Neural crest cell (in vitro differentiated cells): ENCODE data around the gene FAM118A. TPM values are rescaled to one million over a fixed set of nuclear protein-coding genes. Genes with fewer than 3 reads are reported as not detected.
A peak's percentile ranks its signal among the peaks of the same experiment; 100 is the strongest.

ENCODE experiments used
- DNase-seq: peaks from one replicate; pipeline ENCODE4 v3.0.0; 2021; ENCODE audit warnings: low read depth, mixed read lengths, low spot score
- H3K27ac Mint-ChIP-seq: one replicate; pipeline ENCODE4 v1.8.0; 2021; ENCODE audit warnings: mild to moderate bottlenecking, mixed read lengths; ENCODE audit not compliant: unreplicated experiment
- H3K27me3 Mint-ChIP-seq: 2 replicates; pipeline ENCODE4 v1.8.0; 2021; ENCODE audit warnings: low read depth, mild to moderate bottlenecking, mixed read lengths
- H3K36me3 Mint-ChIP-seq: 2 replicates; pipeline ENCODE4 v1.8.0; 2021; ENCODE audit warnings: low read depth, mild to moderate bottlenecking, mixed read lengths
- H3K4me1 Mint-ChIP-seq: 2 replicates; pipeline ENCODE4 v1.8.0; 2021; ENCODE audit warnings: mixed read lengths
- H3K4me3 Mint-ChIP-seq: one replicate; pipeline ENCODE4 v1.8.0; 2021; ENCODE audit warnings: mild to moderate bottlenecking, mixed read lengths
- H3K9me3 Mint-ChIP-seq: 2 replicates; pipeline ENCODE4 v1.8.0; 2021; ENCODE audit warnings: mixed read lengths
- total RNA-seq: library from RNA; stranded (reverse); gene quantifications from 2 replicates; pipeline ENCODE4 v1.2.1, GENCODE V29; 2021
- TF ChIP-seq, protein P1 (sequence below): fragments of 200-600 bp; sonication (generic); conservative IDR thresholded peaks from 2 replicates; pipeline ENCODE4 v1.5.0; 2021; ENCODE audit warnings: antibody characterized with exemption, mild to moderate bottlenecking

Gene FAM118A
- total RNA-seq, 1 donor from 2014 or later = 60.7 TPM

DNA sequence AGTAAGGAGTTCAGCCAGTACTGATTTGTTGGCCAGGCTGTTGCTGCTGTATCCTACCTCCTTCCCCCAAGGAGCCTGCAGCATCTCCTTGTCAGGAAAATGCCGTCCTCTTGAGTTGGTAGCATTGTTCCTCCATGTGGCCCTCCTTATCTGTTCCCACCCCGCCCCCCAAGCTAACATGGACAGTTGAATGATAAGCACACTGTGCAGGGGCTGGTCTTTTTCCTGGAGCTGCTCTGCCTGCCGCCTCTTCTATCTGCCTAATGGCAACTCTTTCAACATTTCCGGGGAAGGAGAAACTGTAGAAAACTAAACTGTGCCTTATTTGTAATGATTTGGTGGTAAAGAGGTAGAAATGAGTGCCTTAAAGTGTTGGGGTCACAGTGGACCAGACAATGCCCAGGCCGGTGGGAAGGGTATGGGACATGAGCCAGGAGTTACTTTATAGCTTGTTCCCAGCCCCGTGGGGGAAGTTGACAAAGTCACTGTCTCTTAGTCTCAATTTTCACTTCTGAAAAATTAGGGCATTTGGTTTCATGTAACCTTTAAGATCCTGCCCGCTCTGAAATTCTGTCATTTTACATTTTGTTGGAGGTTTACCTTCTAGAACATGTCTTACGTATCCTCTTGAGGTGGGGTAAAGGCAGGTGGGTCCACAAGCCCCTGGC lies 4.5 kb downstream of the FAM118A start:
- Mint-ChIP-seq H3K4me1 (peaks cover 39% of the 10 kb centered on the region), H3K36me3 (no peaks in the 10 kb centered on the region), H3K4me3 (peak overlapping the region; percentile 59), H3K9me3 (no peaks in the 10 kb centered on the region), H3K27me3 (peaks cover 6% of the 10 kb centered on the region), H3K27ac (no peak overlapping the region)
- DNase-seq = no peak
- TF ChIP-seq, protein P1, sequence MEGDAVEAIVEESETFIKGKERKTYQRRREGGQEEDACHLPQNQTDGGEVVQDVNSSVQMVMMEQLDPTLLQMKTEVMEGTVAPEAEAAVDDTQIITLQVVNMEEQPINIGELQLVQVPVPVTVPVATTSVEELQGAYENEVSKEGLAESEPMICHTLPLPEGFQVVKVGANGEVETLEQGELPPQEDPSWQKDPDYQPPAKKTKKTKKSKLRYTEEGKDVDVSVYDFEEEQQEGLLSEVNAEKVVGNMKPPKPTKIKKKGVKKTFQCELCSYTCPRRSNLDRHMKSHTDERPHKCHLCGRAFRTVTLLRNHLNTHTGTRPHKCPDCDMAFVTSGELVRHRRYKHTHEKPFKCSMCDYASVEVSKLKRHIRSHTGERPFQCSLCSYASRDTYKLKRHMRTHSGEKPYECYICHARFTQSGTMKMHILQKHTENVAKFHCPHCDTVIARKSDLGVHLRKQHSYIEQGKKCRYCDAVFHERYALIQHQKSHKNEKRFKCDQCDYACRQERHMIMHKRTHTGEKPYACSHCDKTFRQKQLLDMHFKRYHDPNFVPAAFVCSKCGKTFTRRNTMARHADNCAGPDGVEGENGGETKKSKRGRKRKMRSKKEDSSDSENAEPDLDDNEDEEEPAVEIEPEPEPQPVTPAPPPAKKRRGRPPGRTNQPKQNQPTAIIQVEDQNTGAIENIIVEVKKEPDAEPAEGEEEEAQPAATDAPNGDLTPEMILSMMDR = no peak

DNA sequence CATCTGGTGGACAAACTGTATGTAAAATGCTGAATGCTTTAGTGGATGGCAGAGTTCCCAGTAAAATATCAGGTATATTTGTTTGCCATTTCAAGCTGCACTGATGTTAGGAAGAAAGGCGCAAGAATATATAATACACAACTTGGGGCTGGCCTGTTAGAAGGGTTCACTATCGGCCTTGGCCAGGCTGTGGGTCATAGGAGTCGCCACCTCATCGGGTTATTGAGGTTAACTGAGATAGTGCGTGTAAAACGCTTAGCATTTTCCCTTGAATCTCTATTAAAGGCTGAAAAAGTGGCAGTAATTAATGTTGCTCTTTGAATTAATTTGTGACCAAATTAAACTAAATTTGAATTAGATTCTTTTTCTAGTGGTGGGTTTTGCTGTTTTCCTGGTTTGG lies 5.1 kb downstream of the FAM118A start:
- Mint-ChIP-seq H3K9me3 (no peaks in the 10 kb centered on the region), H3K36me3 (no peaks in the 10 kb centered on the region), H3K4me1 (peaks cover 41% of the 10 kb centered on the region)

DNA sequence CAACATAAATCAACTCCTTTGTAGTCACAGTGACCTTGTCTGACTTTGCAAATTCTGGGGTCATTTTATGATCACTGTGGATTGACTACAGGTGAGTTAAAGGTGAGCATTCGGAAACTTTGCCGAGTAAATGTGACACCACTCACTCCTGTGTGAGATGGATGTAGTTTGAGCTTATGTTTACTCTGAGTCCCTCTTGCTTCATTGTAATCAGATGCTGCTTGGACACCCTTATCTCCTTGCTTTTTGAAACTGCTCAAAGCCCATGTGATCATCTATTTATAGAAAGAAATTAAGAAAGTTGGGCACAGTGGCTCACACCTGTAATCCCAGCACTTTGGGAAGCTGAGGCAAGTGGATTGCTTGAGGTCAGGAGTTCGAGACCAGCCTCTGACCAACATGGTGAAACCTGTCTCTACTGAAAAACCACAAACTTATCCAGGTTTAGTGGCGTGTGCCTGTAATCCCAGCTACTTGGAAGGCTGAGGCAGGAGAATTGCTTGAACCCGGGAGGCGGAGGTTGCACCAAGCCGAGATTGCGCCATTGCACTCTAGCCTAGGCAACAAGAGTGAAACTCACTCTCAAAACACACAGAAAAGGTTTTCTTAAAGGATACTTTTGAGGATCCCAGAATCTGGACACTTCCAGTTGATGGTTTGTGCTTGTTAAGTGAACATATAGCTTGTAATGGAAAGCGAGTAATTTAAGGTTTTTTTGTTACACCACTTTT lies 7.2 kb downstream of the FAM118A start:
- Mint-ChIP-seq H3K4me3 (no peak overlapping the region), H3K27me3 (no peaks in the 10 kb centered on the region), H3K27ac (no peak overlapping the region), H3K36me3 (no peaks in the 10 kb centered on the region), H3K9me3 (no peaks in the 10 kb centered on the region), H3K4me1 (peaks cover 30% of the 10 kb centered on the region)
- DNase-seq = no peak
- TF ChIP-seq, protein P1 = no peak

More for the DNA sequence above, 5.1 kb downstream of the FAM118A start:
- peak overlapping the region; percentile 59 for H3K4me3 Mint-ChIP-seq
- TF ChIP-seq, protein P1 = no peak
- H3K27me3 Mint-ChIP-seq = peaks cover 6% of the 10 kb centered on the region
- DNase-seq = no peak
- no peak overlapping the region for H3K27ac Mint-ChIP-seq

DNA sequence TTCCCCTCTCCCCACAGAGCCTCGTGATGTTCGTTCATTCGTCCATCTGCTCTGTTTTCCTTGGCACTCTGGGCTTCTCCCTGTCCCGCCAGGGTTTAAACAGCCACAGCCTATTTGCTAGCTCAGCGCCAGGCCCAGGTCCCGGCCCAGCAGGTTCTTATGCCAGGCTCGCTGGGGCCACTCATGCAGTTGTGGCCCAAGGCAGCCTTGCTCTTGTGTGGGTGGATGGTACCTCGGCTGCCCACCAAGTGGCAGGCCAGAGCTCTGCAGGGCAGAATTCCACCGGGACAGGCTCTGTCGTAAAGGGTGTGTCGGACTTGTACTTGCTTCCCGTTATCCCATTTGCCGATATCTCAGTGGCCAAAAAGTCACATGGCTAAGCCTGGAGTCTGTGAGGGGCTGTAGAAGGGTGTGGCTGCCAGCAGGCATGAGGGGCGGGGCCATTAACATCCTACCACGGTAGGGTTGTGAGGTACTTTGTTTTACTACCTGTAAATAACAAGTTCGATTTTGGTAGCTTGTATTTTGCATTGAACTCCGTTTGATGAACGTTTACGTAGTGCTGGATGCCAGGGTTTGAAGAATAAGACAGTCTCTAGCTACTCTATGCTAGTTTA lies 7.9 kb downstream of the FAM118A start:
- peaks cover 30% of the 10 kb centered on the region for H3K4me1 Mint-ChIP-seq
- no peak overlapping the region for H3K4me3 Mint-ChIP-seq
- no peak overlapping the region for H3K27ac Mint-ChIP-seq
- no peak for DNase-seq
- no peaks in the 10 kb centered on the region for H3K27me3 Mint-ChIP-seq
- H3K9me3 Mint-ChIP-seq = no peaks in the 10 kb centered on the region
- TF ChIP-seq, protein P1 = peak; percentile 36
- H3K36me3 Mint-ChIP-seq = no peaks in the 10 kb centered on the region

GRCh38 chr22:45318168-45318557 lies 8.4 kb downstream of the FAM118A start:
- Mint-ChIP-seq H3K4me3 (no peak overlapping the region), H3K27me3 (no peaks in the 10 kb centered on the region), H3K9me3 (no peaks in the 10 kb centered on the region), H3K4me1 (peaks cover 30% of the 10 kb centered on the region), H3K27ac (peak overlapping the region; percentile 4), H3K36me3 (no peaks in the 10 kb centered on the region)
- no peak for DNase-seq
- TF ChIP-seq, protein P1 = no peak
